Measurements from ENCODE around the gene RHOXF2.
"Not testable (repeated sequence)": the region's sequence is repeated elsewhere in the genome, so short reads cannot be mapped to it uniquely, and the experiment has no call there.

Gene RHOXF2, protein sequence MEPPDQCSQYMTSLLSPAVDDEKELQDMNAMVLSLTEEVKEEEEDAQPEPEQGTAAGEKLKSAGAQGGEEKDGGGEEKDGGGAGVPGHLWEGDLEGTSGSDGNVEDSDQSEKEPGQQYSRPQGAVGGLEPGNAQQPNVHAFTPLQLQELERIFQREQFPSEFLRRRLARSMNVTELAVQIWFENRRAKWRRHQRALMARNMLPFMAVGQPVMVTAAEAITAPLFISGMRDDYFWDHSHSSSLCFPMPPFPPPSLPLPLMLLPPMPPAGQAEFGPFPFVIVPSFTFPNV

DNA sequence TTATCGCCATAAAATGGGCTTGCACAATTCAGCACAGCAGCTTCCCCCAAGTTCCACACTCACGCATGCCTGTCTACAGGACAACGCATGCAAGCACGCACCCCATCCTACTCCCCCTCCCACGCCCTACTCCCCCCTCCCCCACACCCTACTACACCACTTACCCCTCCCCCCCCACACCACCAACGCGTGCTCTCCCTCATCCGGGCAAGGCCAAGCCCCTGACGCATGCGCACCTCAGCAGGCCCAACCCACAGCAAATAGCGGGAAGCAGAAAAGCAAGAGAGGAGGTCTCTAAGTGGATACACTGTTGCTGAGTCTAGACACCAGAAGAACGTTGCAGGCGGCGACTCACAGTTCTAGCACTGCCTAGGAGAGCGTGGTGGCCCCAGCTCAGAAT lies at the start of gene RHOXF2:
RHOXF2 (plus strand) TSS at position 301 of the 400 bp plus-strand sequence. CDS start 138 bp downstream, outside the sequence.
- DNase-seq = not testable (repeated sequence)

DNA sequence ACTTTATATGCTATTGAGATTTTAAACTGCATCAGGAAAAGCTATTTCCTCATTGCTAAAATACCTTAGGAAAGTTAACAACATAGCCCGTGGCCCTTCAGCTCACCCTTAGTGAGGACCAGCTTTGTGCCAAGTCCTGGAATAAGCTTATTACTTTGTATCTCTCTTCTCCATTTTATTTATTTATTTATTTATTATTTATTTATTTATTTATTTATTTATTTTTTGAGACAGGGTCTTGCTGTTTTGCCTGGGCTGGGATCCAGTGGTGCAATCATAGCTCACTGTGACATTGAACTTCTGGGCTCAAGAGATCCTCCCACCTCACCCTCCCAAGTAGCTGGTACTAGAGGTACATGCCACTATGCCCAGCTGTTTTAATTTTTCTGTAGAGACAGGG lies 49.0 kb upstream of the RHOXF2 start:
- no peak for DNase-seq

DNA sequence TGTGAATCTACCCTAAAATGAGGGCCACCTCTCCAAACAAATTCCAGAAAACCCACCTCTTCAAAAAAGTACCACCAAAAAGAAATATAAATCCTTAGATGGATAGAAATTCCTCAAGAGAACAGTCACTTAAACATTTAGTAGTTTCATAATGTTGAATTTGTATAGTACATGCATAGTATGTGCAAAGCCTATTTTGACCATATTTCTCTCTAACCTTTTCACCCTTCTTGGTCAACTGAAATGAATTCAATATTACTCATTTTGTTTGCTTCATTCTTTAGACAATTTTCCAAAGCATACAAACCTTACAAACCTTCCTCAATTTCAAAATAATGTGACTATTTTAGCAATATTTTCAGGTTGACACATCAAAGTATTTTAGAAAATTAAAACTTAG lies 46.8 kb upstream of the RHOXF2 start:
- DNase-seq = no peak

DNA sequence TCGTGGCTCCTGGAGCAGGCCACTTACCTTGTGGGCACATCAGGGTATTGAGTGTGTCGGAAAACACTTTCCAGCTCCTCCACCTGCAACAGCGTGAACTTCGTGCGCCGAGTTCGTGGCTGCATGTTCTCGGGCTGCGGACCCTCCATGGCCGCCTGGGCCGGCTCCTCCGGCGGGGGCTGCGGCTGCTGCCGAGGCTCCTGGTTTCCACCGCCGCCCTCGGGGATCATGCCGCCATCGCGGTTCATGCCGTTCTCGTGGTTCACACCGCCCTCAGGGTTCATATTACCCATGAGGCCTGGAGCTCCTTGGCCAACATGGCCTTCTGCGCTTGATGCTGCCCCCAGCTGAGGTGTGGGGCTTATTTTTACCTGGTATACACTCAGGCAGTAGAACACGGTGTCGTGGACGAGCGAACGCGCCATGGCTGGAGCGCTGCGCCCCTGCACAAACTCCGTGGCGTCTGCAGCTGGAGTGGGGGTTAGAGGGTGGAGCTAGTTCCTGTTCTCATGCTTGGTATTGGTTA lies 42.9 kb upstream of the RHOXF2 start, which contains the start of gene RHOXF1:
RHOXF1 (minus strand) TSS at position 476 of the 526 bp plus-strand sequence; CDS start at position 425, 51 bp downstream.
- DNase-seq = no peak

DNA sequence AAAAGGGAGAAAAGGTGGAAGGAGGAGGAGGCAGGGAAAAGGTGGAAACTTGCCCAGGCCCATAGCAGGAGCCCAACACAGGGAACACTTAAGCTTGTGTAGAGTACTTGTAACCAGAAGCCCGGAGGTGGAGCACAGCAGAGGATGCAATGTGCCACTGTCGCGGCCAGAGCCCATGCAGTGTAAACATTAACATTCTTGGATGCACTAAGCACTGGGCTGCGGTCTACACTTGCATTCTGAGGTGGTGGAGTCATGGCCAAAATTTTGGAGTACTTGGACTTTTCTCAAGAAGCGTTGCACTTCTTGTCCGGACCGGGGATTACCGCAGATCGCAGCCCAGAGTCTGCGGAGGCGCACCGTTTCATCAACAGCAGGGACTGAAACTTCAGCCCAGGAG lies 38.2 kb upstream of the RHOXF2 start:
- no peak for DNase-seq

DNA sequence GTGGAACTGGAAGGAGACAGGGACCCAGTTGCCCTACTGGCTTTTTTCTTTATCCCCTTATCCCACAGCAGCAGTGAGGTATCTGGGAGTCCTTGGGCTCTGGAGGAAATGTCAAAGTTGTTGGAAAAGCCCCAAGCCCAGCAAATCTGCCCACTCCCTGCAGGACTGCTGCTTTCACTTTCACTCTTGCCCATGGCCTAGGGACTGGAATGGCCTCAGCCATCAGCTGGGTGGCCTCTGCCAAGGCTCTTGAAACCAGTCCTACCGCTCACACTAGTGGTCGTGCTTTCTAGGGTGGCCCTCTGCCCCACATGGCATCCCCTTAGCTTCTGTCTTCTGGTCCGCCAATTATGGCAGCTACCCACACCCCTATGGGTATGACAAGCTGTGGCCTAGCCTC lies 33.0 kb upstream of the RHOXF2 start:
- no peak for DNase-seq

DNA sequence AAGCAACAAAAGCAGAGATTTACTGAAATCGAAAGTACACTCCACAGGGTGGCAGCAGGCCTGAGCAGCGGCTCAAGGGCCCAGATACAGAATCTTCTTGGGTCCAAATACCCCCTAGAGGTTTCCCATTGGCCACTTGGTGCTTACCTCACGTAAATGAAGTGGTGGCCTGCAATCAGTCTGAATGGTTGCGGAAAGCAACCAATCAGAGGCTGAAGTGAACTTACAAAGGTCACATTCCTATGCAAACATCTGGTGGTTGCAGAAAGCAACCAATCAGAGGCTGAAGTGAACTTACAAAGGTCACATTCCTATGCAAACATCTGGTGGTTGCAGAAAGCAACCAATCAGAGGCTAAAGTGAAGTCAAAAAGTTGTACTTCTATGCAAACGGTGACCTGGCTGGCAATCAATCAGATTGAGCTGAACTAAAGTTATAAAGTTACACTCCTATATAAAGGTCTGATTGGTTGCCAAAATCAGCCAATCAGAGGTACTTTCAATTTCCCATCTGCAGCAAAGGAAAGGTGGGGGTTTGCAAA lies 30.0 kb upstream of the RHOXF2 start:
- not testable (repeated sequence) for DNase-seq

DNA sequence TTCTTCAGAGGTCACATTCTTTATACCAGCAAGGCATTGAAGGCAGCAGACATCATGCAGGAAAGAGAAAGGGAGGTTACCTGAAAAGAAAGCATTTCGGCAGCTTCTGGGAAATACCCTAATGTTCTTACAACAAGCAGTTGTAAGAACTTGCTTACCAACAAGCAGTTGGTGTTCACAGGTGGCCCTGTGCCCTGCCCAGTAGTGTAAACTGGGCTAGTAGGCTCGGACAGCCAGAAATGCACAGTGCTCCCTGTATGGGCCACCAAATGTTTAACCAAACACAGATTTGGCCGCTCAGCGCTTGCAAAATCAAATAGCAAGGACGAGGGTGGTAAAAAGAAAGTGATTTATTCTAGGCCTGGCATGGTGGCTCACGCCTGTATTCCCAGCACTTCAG lies 22.3 kb upstream of the RHOXF2 start:
- no peak for DNase-seq

DNA sequence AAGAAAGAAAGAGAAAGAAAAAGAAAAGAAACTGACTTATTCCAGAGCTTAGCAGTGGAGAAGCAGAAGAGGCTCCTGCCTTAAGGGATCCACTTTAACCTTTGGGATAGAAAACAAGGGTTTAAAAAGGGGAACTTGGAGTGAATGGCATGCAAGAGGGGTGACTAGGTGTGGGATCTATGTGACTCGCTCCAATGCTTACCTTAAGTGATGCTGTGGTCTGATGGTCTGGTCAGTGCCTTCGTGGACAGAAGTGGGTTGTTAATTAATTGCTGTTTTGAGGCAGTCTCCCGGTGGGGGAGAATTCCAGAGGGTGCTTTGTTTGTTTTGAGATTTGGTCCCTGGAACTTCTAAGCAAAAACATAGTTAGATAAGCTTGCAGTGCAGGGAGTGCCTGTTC lies 21.6 kb upstream of the RHOXF2 start:
- no peak for DNase-seq

DNA sequence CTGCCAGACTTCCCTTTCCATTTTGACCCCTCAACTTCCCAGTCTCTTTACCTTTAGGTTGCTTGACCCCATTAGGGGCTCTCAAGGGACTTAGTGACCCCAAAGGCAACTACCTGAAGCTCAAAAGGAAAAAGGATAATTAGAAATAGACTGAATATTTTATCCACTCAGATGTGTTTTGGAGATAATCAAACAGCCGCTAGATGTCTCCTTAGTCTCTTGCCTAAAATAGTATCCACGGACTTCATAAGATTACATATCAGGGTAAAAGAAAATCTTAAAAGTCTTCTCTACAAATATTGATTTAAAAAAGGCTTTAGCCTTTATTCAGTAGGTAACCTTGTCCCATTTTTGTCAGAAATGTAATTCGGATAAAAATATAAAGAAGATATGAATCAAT lies 21.0 kb upstream of the RHOXF2 start:
- no peak for DNase-seq

DNA sequence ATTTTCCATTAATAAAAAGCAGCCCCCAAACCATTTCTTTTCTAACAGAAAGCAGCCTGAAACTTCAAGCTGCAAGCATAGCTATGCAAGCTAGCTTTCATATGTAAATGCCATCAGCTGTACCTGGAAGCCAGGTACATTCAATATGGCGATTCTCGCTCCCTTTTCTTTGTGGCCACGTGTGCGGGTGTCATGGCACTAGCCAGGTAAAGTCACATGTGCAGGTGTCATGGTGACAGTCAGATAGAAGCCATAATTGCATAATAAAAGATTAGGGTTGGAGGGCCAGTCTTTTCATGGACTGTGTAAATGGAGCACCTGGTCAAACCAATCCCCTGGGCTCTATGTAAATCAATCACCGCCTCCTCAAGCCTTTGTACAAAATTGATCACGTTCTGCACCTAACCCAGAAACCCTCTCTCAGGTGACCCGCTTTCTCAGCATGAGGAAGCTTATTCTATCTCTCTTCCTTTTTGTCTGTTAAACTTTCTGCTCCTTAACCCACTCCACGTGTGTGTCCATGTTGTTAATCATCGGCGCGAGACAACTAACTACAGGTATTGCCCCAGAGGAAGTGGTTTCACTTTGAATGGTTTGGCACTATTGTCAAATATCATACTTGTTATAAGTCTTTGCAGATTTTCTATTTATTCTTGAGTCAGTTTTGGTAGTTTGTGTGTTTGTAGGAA lies 18.0 kb upstream of the RHOXF2 start:
- no peak for DNase-seq

DNA sequence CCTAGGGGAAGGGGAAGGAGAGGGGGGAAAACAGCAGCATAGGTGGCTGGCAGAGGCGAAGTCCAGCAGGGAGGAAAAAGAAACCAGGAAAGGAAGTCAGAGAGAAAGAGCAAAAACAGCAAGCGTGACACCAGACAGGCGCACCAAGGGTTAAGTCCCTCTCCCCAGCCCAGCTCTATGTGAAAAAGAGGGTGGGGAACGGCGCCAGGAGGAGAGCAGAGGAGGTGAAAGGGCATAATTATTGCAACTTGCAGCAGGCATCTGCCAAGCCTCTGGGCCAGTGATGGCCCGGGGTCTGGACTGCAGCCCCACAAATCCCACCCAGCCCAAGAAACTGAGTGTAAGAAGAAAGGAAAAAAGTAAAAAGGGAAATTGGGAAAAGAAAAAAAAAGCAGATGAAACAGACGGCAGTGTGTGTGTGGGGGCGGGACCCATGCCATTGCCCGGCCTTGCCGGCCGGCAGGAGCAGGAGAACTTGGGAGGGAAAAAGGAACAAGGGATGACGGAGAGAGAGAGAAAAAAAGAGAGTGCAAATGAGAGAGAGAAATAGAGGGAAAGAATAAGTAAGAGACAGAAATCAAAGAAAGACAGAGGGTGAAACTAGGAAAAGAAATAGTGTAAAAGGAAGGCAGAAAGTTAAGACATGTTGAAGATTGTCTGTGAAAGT lies 14.1 kb upstream of the RHOXF2 start:
- no peak for DNase-seq

DNA sequence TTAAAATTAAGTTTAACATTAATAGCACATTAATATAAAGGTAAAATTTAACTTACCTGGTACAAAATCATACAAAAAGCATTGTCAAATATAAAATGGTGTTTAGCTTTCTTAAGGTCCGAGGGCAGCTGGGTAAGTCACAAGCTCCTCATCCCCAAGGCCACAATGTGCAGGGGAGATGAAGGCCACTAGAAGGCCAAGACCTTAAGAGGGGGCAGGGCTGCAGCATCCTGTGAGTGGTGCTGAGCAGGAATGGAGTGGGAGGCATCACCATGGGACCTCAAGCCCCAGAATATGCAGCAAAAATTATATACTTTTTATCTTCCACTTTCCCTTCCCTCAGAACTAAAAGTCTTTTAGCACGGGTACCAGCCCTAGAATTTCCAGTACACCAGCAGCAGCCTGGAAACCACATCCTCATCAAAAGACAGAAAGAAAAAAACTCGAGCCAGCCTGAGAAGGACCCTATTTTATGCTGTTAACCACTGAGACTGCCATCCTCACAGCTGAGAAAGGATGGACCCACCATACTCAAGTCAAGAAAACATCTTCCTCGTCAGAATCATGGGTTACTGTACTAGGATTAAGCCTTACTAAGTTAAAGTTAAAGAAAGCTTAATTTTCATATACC lies 13.0 kb upstream of the RHOXF2 start:
- no peak for DNase-seq

DNA sequence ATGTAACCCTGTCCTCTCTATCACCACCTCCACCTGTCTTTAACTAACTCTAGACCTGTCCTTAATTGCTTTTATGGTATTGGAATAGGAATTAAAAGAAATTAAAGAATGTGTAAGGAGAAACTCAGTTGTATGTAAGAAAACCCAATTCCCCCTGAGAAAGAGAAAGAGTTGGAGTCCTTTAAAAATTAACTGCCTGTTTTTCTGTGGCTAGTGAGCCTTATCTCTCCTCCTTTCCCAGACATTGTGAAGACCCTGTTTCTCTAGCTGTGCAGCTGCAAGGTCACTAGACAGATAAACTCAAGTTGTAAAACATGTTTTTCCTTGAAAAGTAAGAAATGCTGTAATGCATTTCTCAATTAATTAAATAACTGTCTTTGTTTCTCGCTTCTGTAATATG lies 12.1 kb upstream of the RHOXF2 start:
- not testable (repeated sequence) for DNase-seq

DNA sequence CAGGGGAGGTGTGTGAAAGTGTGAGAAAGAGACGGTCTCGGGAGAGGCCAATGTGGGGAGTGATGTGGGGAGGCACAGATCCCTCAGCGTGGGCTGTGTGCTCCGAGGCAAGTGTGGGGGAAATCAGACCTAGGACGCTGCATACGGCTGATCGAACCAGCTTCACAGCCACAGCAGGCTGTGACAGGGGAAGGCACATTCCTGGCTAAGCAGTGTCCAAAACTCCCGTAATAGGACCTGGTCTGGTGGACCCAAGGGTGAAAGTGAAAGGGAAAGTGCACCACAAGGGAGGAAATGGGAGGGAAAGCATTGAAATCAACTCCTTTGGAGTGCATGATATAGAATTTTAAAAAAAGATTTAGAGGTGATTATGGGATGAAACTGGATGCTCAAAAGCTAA lies 10.9 kb upstream of the RHOXF2 start:
- DNase-seq = no peak

DNA sequence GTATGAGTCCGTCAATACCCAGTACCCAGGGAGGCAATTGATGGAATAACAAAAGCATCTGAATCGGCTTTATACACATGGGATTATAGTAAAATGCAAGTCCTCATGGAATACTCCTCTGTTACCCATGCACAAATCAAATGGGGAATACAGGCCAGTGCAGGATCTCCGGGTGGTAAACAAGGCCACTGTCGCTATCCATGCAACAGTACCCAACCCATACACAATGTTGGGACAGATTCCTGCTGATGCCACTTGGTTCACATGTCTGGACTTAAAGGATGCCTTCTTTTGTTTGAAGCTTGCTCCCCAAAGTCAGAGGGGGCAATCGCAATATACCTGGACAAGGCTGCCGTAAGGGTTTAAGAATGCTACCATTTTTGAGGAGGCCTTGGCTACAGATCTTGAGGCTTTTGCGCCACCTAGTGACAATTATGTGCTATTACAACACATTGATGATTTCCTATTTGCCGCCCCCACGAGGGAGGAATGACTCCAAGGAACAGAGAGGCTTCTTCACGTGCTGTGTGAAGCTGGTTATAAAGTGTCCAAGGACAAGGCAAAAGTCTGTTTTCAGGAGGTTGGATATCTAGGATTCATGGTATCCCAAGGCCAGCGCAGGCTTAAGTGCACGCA lies 8.2 kb upstream of the RHOXF2 start:
- DNase-seq = not testable (repeated sequence)

DNA sequence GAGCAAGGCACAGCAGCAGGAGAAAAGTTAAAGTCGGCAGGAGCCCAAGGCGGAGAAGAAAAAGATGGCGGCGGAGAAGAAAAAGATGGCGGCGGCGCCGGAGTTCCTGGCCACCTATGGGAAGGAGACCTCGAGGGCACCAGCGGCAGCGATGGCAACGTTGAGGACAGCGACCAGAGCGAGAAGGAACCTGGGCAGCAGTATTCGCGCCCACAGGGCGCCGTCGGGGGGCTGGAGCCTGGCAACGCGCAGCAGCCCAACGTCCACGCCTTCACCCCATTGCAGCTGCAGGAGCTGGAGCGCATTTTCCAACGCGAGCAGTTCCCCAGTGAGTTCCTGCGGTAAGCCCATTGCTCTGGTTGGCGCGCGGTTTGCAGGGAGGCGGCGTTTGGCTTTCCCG lies 673 bp downstream of the RHOXF2 start:
- not testable (repeated sequence) for DNase-seq

DNA sequence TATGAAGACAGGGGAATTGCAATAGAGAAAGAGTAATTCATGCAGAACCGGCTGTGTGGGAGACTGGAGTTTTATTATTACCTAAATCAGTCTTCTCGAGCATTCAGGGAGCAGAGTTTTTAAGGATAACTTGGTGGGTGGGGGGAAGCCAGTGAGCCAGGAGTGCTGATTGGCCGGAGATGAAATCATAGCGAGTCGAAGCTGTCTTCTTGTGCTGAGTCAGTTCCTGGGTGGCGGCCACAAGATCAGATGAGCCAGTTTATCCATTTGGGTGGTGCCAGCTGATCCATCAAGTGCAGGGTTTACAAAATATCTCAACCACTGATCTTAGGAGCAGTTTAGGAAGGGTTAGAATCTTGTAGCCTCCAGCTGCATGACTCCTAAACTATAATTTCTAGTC lies 34.8 kb downstream of the RHOXF2 start:
- not testable (repeated sequence) for DNase-seq

DNA sequence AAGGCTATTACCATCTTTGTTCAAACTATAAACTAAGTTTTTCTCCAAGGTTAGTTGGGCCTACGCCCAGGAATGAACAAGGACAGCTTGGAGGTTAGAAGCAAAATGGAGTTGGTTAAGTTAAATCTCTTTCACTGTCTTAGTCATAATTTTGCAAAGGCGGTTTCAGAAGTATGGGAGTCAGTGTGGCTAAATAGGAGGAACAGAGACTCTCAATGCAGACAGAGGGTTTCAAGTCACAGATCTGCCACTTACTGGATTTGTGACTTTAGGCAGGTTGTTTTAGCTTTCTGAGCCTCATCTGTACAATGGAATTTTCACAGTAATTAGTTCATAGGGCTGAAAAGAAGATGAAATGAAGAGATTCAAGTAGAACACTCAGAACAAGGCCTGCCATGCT lies 35.3 kb downstream of the RHOXF2 start:
- not testable (repeated sequence) for DNase-seq

DNA sequence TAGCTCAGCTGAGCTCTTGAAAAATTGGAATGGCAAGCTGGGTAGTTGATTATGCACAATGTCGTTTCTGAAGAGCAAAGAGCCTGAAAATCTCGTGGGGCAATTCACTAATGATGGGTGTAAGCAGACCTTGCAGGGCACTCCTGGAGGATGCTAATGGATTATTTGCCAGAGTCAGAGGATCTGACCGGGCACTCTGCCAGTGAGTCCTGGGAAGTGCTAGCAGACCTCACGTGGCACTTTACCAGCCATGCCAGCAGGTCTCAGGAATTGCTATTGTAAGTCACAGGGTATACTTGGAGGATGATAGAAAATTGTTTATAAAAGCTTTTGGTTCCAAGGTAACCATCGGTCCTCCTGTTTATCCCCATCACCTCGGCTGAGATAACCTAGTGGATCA lies 37.4 kb downstream of the RHOXF2 start:
- not testable (repeated sequence) for DNase-seq

DNA sequence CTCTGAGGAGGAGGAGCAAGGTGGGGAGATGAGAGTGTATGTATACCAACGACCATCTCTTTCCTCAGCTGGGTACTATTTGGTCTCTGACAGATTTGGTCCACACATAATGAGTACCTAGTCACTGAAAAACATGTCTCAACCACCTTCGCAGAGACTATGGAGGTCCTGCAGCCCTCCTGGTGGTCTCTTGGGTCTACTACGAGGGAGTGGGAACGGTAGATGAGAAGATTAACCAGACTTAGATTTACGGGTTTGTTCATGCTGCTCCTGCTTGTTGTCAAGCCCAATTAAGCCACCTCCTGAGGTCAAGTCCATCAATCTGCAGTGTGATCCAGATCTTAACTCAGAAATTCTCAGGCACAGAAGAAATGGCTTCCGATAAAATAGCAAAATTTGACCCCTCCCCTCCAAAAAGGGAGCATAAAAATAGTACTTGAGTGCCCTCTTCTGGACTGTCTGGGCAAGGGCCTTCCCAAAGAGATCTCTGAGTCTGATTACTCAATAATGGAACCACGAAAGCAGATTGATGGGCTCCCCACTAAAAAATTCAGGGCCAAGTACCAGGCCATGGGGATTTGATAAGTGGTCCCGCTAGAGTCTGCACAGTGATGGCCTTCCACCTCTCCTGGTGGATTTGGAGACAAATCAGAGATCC lies 38.3 kb downstream of the RHOXF2 start:
- DNase-seq = not testable (repeated sequence)

DNA sequence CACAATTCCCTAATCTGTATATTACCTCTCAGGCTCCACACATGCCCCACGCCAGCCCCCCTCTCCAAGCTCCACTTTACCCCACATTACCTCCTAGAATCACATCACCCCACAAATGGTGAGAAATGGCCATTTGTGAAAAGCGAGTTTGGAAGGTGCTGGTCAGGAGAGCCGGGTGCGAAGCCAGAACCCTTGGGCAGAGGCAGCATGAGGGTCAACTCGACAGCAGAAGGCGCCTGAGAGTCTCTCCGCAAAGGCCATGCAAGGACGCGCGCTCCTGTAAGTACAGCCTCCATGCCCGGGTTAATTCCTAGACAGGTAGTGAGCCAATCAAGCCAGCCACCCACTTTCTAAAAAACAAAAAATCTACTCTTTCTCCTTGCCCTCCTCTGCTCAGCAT lies 42.4 kb downstream of the RHOXF2 start:
- no peak for DNase-seq

Measured in CD4-positive, alpha-beta T cell treated with Interleukin-15 for 1 hour (primary cell).